IMR-90 (cell line): ENCODE data around the gene TTC23. TPM values are rescaled to one million over a fixed set of nuclear protein-coding genes. Genes with fewer than 3 reads are reported as not detected.

Experiments used
- ATAC-seq: fragments of 200-7000 bp; cut with Tn5 transposase; 2 replicates; pipeline ENCODE4 v1.9.1; 2020; ENCODE audit warnings: low read depth, mild to moderate bottlenecking, moderate library complexity
- BruUV-seq: library from RNA; stranded (reverse); fragments of 400-500 nt; replicated peaks from 2 replicates; lab custom pipeline; 2021; lab: Mats Ljungman, UMichigan
- CTCF ChIA-PET: fragments of 300-600 bp; formaldehyde crosslinking; extraction: SDS; loops from one replicate; lab custom pipeline; 2021; ENCODE audit warnings: antibody characterized with exemption; lab: Yijun Ruan, JAX
- POLR2A ChIA-PET: fragments of 300-600 bp; sonication (Branson Sonifier 250); formaldehyde crosslinking; loops from one replicate; lab custom pipeline; 2022; ENCODE audit warnings: antibody characterized with exemption; ENCODE audit not compliant: unreplicated experiment; lab: Charles Lee
- DNase-seq: peaks from one replicate; pipeline ENCODE4 v3.0.0; 2013
- H2AFZ ChIP-seq: replicated peaks from 2 replicates; pipeline ENCODE3; 2013; ENCODE audit warnings: low read length, mild to moderate bottlenecking; ENCODE audit not compliant: poor library complexity
- H2AK5ac ChIP-seq: 2 replicates; pipeline ENCODE4 v1.6.1; 2013; ENCODE audit warnings: low read depth, low read length, inconsistent platforms
- H2AK9ac ChIP-seq: replicated peaks from 2 replicates; pipeline ENCODE3; 2013; ENCODE audit warnings: mild to moderate bottlenecking, low read depth, low read length, moderate library complexity; ENCODE audit not compliant: poor library complexity
- H2BK120ac ChIP-seq: 2 replicates; pipeline ENCODE4 v1.6.1; 2013; ENCODE audit warnings: low read depth, low read length, inconsistent platforms
- H2BK15ac ChIP-seq: 3 replicates; pipeline ENCODE4 v1.6.1; 2013; ENCODE audit warnings: low read depth, low read length, inconsistent platforms
- H2BK20ac ChIP-seq: 2 replicates; pipeline ENCODE4 v1.6.1; 2013; ENCODE audit warnings: low read depth, mild to moderate bottlenecking, inconsistent platforms, low read length, moderate library complexity
- H2BK5ac ChIP-seq: 2 replicates; pipeline ENCODE4 v1.6.1; 2013; ENCODE audit warnings: mild to moderate bottlenecking, low read depth, low read length, inconsistent platforms; ENCODE audit not compliant: poor library complexity, severe bottlenecking
- H3K14ac ChIP-seq: replicated peaks from 2 replicates; pipeline ENCODE4 v1.6.1; 2013; ENCODE audit warnings: low read depth, low read length, inconsistent platforms
- H3K18ac ChIP-seq: 2 replicates; pipeline ENCODE4 v1.6.1; 2013; ENCODE audit warnings: low read depth, low read length, control low read depth
- H3K23ac ChIP-seq: 2 replicates; pipeline ENCODE4 v1.6.1; 2013; ENCODE audit warnings: low read depth, low read length, inconsistent platforms
- H3K27ac ChIP-seq: 2 replicates; pipeline ENCODE4 v1.5.1; 2013; ENCODE audit warnings: mild to moderate bottlenecking, control low read depth, low read length; ENCODE audit not compliant: insufficient read depth
- H3K27me3 ChIP-seq: 2 replicates; pipeline ENCODE4 v1.6.1; 2013; ENCODE audit warnings: low read length; ENCODE audit not compliant: control insufficient read depth, insufficient read depth
- H3K36me3 ChIP-seq: 2 replicates; pipeline ENCODE4 v1.6.1; 2013; ENCODE audit warnings: low read length, mixed read lengths; ENCODE audit not compliant: control insufficient read depth, insufficient read depth
- H3K4ac ChIP-seq: 2 replicates; pipeline ENCODE4 v1.6.1; 2013; ENCODE audit warnings: low read depth, low read length, inconsistent platforms
- H3K4me1 ChIP-seq: 2 replicates; pipeline ENCODE4 v1.6.1; 2013; ENCODE audit warnings: low read length, mixed read lengths; ENCODE audit not compliant: control insufficient read depth, insufficient read depth
- H3K4me2 ChIP-seq: 2 replicates; pipeline ENCODE4 v1.6.1; 2013; ENCODE audit warnings: low read depth, mild to moderate bottlenecking, control low read depth, low read length, moderate library complexity
- H3K4me3 ChIP-seq: 2 replicates; pipeline ENCODE4 v1.5.1; 2013; ENCODE audit warnings: low read depth, mild to moderate bottlenecking, control low read depth, low read length, moderate library complexity; ENCODE audit not compliant: insufficient read depth
- H3K56ac ChIP-seq: 2 replicates; pipeline ENCODE4 v1.6.1; 2013; ENCODE audit warnings: low read length, inconsistent platforms; ENCODE audit not compliant: insufficient read depth; ENCODE audit errors: extremely low read depth
- H3K79me1 ChIP-seq, 2 experiments: 2 replicates each; pipeline ENCODE4 v1.6.1; 2013; ENCODE audit warnings: low read length in 2 of 2, inconsistent platforms in 1 of 2, low read depth in 1 of 2
- H3K9ac ChIP-seq: 2 replicates; pipeline ENCODE4 v1.6.1; 2013; ENCODE audit warnings: low read depth, low read length, control low read depth
- H3K9me1 ChIP-seq: 2 replicates; pipeline ENCODE4 v1.6.1; 2013; ENCODE audit warnings: low read length, inconsistent platforms; ENCODE audit not compliant: insufficient read depth
- H3K9me3 ChIP-seq: 2 replicates; pipeline ENCODE4 v1.6.1; 2013; ENCODE audit warnings: low read length; ENCODE audit not compliant: control insufficient read depth, insufficient read depth
- H4K20me1 ChIP-seq: 2 replicates; pipeline ENCODE4 v1.6.1; 2013; ENCODE audit warnings: low read length, inconsistent platforms; ENCODE audit not compliant: insufficient read depth
- H4K5ac ChIP-seq: 2 replicates; pipeline ENCODE4 v1.6.1; 2013; ENCODE audit warnings: mild to moderate bottlenecking, low read depth, low read length, control low read depth
- H4K8ac ChIP-seq, 2 experiments: 2 replicates each; pipeline ENCODE4 v1.6.1; 2013; ENCODE audit warnings: low read depth in 2 of 2, low read length in 2 of 2, control low read depth in 1 of 2, inconsistent platforms in 1 of 2
- H4K91ac ChIP-seq: 2 replicates; pipeline ENCODE4 v1.6.1; 2013; ENCODE audit warnings: low read depth, low read length, inconsistent platforms; ENCODE audit not compliant: insufficient read depth
- BHLHE40 ChIP-seq: fragments of 150-350 bp; IDR thresholded peaks from 2 replicates; pipeline ENCODE4 v1.6.1; 2016; ENCODE audit warnings: mild to moderate bottlenecking, low read depth, low read length
- CHD1 ChIP-seq: IDR thresholded peaks from 2 replicates; pipeline ENCODE4 v1.6.1; 2012; ENCODE audit warnings: low read depth, low read length, improper control_type of control experiment
- FOS ChIP-seq: fragments of 150-350 bp; IDR thresholded peaks from 2 replicates; pipeline ENCODE4 v1.6.1; 2016; ENCODE audit warnings: low read depth, low read length
- MAFK ChIP-seq: IDR thresholded peaks from 2 replicates; pipeline ENCODE4 v1.6.1; 2012; ENCODE audit warnings: low read depth, low read length, improper control_type of control experiment
- MAZ ChIP-seq: IDR thresholded peaks from 2 replicates; pipeline ENCODE4 v1.6.1; 2012; ENCODE audit warnings: low read depth, mild to moderate bottlenecking, low read length, improper control_type of control experiment, moderate library complexity, borderline replicate concordance
- MXI1 ChIP-seq: IDR thresholded peaks from 2 replicates; pipeline ENCODE4 v1.6.1; 2012; ENCODE audit warnings: low read depth, mild to moderate bottlenecking, low read length, moderate library complexity, borderline replicate concordance
- NFE2L2 ChIP-seq: fragments of 150-350 bp; IDR thresholded peaks from 2 replicates; pipeline ENCODE4 v1.6.1; 2016; ENCODE audit warnings: low read depth, mild to moderate bottlenecking, low read length
- POLR2A ChIP-seq: IDR thresholded peaks from 2 replicates; pipeline ENCODE4 v1.6.1; 2012; ENCODE audit warnings: mild to moderate bottlenecking, low read depth, low read length
- RAD21 ChIP-seq: IDR thresholded peaks from 2 replicates; pipeline ENCODE4 v1.6.1; 2012; ENCODE audit warnings: low read length, improper control_type of control experiment
- RFX5 ChIP-seq: IDR thresholded peaks from 2 replicates; pipeline ENCODE4 v1.8.0; 2012; ENCODE audit warnings: low read depth, mild to moderate bottlenecking, low read length, moderate library complexity
- SMC3 ChIP-seq: fragments of 150-350 bp; IDR thresholded peaks from 2 replicates; pipeline ENCODE4 v1.6.1; 2016; ENCODE audit warnings: low read depth, mild to moderate bottlenecking, antibody characterized with exemption, low read length, moderate library complexity
- WGBS, 2 experiments: methylation state at CpG; one replicate each; pipeline versions ENCODE4 v1.1.5 to v1.1.7; 2013; ENCODE audit warnings: missing lambda C conversion rate in 2 of 2; ENCODE audit not compliant: insufficient read length in 1 of 2; ENCODE audit errors: extremely low coverage in 2 of 2; 5-methylcytosine and 5-hydroxymethylcytosine counted together
- dilution Hi-C: fragments of 300-500 bp; cut with HindIII; formaldehyde crosslinking; loops from one replicate; pipeline ENCODE4 v1.14.3; 2018; ENCODE audit warnings: low sequenced_read_pairs; ENCODE audit not compliant: unreplicated experiment
- in situ Hi-C: fragments of 300-500 bp; cut with MboI; formaldehyde crosslinking; loops from 3 replicates; pipeline ENCODE4 v1.14.3; 2019; ENCODE audit warnings: low sequenced_read_pairs, inconsistent platforms, mixed read lengths
- intact Hi-C: fragments of 100-400 bp; cut with micrococcal nuclease; formaldehyde crosslinking; loops from 2 replicates; pipeline ENCODE4 v1.10.0; 2022
- polyA plus RNA-seq, 3 experiments: library from polyadenylated mRNA; depleted of rRNA; stranded (reverse); fragments of >200 nt; gene quantifications; 2 replicates each; pipeline ENCODE4 v1.2.3, GENCODE V29; 2012; ENCODE audit warnings: low replicate concordance in 1 of 3
- total RNA-seq: library from RNA; depleted of rRNA; stranded (reverse); fragments of >200 nt; gene quantifications from 2 replicates; pipeline ENCODE4 v1.2.3, GENCODE V29; 2012
- TF ChIP-seq, protein P1 (sequence below): fragments of 150-350 bp; IDR thresholded peaks from 2 replicates; pipeline ENCODE4 v1.6.1; 2016; ENCODE audit warnings: low read depth, mild to moderate bottlenecking, low read length, moderate library complexity, borderline replicate concordance
- TF ChIP-seq, protein P2 (sequence below): fragments of 150-350 bp; IDR thresholded peaks from 2 replicates; pipeline ENCODE4 v1.6.1; 2017; ENCODE audit warnings: mild to moderate bottlenecking, antibody characterized with exemption, low read length, low read depth
- TF ChIP-seq, protein P3 (sequence below): conservative IDR thresholded peaks from 2 replicates; pipeline ENCODE4 v1.5.1; 2012; ENCODE audit warnings: mild to moderate bottlenecking, low read depth, low read length, improper control_type of control experiment

The TTC23 gene
- total and polyA plus RNA-seq, 2 of the 4 experiments (the other 2 are of a cell fraction) = 7.8 to 29.8 TPM

DNA sequence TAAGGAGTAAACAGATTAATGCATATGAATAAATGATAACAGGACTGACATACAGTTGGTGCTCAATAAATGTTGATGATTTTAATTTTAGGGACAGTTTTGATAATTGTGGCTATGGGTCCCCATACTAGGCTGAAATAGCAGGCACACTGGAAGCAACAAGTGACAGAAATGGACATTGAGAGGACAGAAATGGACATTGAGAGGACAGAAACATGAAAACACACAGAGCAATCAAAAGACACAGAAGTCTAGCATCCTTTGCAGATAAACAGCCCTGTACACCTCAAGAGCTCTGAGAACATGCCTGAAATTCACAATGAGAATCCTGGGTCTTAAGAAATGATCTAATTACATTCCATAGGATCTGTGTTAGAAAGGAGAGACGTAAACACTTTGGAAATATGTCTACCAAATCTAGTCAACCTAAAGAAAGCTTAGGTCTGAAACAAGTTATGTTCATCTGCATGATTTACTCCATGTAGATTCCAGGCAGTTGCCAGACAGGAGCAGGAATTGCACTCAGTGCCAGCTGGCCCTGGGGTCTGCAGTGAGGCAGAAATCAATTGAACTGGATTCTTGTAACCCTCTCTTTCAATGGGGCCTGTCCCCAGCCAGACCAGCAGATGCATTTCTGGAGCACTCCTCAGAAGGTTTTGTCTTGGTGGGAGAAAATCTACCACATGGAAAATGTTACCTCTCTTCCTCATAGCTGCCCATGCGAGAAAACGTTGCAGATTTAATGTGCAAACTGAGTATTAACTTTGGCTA is 84.2 kb downstream of the TTC23 start (continued):
- no peak for TF ChIP-seq FOS

DNA sequence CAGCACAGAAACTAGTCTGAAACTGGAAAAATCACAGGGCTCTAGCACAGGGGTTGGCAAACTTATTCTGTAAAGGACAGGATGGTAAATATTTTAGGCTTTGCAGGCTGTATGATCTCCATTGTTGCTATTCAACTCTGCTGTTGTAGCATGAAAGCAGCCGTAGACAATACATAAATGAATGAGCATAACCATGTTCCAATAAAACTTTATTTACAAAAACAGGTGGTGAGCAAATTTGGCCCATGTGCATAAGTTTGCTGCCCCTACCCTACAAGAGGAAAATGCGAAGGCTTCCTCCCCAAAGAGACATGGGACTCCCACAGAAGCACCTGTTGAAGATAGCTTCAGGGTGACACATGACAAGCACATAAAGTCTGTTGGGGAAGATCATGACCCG is 85.3 kb downstream of the TTC23 start:
- Histone ChIP-seq H3K4me3 (no peak overlapping the region), H4K8ac (no peak overlapping the region), H3K36me3 (peaks cover 14% of the 10 kb centered on the region), H3K9me3 (no peaks in the 10 kb centered on the region), H2BK15ac (no peak overlapping the region), H2BK120ac (no peak overlapping the region), H2AK9ac (no peak overlapping the region), H4K91ac (no peak overlapping the region), H2AK5ac (no peak overlapping the region), H3K18ac (no peak overlapping the region), H2BK20ac (no peak overlapping the region), H4K5ac (no peak overlapping the region), H3K4me2 (no peak overlapping the region), H3K27me3 (no peaks in the 10 kb centered on the region), H3K4me1 (peaks cover 9% of the 10 kb centered on the region), H4K20me1 (no peaks in the 10 kb centered on the region), H3K27ac (no peak overlapping the region), H3K4ac (no peak overlapping the region), H3K14ac (no peak overlapping the region), H3K23ac (no peak overlapping the region), H3K79me1 (peaks cover 3 to 12% of the 10 kb centered on the region in 2 experiments; a peak in 3 of 4 replicates), H2BK5ac (no peak overlapping the region), H3K9ac (no peak overlapping the region), H3K56ac (no peak overlapping the region), H3K9me1 (peaks cover 21% of the 10 kb centered on the region), H2AFZ (no peak overlapping the region)
- BruUV-seq = no TSS peak
- ChIA-PET POLR2A (no interaction called here), CTCF (no interaction called here)
- no CpG with 5 or more reads among the region's 3 CpGs for WGBS, 2 experiments
- DNase-seq (no peak), ATAC-seq (no peak)
- intact Hi-C loops (no loop called here), dilution Hi-C loops (no loop called here), in situ Hi-C loops (no loop called here)
- TF ChIP-seq, protein P1, sequence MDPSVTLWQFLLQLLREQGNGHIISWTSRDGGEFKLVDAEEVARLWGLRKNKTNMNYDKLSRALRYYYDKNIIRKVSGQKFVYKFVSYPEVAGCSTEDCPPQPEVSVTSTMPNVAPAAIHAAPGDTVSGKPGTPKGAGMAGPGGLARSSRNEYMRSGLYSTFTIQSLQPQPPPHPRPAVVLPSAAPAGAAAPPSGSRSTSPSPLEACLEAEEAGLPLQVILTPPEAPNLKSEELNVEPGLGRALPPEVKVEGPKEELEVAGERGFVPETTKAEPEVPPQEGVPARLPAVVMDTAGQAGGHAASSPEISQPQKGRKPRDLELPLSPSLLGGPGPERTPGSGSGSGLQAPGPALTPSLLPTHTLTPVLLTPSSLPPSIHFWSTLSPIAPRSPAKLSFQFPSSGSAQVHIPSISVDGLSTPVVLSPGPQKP = no peak
- TF ChIP-seq RAD21 = no peak
- TF ChIP-seq RFX5 = no peak
- no peak for TF ChIP-seq MXI1
- TF ChIP-seq, protein P2, sequence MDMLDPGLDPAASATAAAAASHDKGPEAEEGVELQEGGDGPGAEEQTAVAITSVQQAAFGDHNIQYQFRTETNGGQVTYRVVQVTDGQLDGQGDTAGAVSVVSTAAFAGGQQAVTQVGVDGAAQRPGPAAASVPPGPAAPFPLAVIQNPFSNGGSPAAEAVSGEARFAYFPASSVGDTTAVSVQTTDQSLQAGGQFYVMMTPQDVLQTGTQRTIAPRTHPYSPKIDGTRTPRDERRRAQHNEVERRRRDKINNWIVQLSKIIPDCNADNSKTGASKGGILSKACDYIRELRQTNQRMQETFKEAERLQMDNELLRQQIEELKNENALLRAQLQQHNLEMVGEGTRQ = no peak
- no peak for TF ChIP-seq NFE2L2
- no peak for TF ChIP-seq MAFK
- TF ChIP-seq BHLHE40 = no peak
- no peak for TF ChIP-seq MAZ
- no peak for TF ChIP-seq CHD1
- no peak for TF ChIP-seq POLR2A
- TF ChIP-seq, protein P3, sequence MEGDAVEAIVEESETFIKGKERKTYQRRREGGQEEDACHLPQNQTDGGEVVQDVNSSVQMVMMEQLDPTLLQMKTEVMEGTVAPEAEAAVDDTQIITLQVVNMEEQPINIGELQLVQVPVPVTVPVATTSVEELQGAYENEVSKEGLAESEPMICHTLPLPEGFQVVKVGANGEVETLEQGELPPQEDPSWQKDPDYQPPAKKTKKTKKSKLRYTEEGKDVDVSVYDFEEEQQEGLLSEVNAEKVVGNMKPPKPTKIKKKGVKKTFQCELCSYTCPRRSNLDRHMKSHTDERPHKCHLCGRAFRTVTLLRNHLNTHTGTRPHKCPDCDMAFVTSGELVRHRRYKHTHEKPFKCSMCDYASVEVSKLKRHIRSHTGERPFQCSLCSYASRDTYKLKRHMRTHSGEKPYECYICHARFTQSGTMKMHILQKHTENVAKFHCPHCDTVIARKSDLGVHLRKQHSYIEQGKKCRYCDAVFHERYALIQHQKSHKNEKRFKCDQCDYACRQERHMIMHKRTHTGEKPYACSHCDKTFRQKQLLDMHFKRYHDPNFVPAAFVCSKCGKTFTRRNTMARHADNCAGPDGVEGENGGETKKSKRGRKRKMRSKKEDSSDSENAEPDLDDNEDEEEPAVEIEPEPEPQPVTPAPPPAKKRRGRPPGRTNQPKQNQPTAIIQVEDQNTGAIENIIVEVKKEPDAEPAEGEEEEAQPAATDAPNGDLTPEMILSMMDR = no peak
- no peak for TF ChIP-seq SMC3
